ENCODE measurements around the gene CST9. TPM values are rescaled to one million over a fixed set of nuclear protein-coding genes. Genes with fewer than 3 reads are reported as not detected.
"Not testable (repeated sequence)": the region's sequence is repeated elsewhere in the genome, so short reads cannot be mapped to it uniquely, and the experiment has no call there.

Gene CST9
- total and polyA plus RNA-seq, 8 donors = not detected

- intact Hi-C loops (cut with DNase I) = no loop called here
- ATAC-seq (peak; percentile 93), DNase-seq (peak in 2 of 4 donors; percentile 74 to 90)
- Histone ChIP-seq H3K27ac (peak overlapping the region; percentile 82), H3K9me3 (no peaks in the 10 kb centered on the region), H3K4me1 (peaks cover 0 to 10% of the 10 kb centered on the region in 2 donors), H3K27me3 (no peaks in the 10 kb centered on the region), H3K4me3 (peak overlapping the region in 1 of 2 donors; percentile 16), H3K36me3 (no peaks in the 10 kb centered on the region)
- no peak for TF ChIP-seq CTCF (IDR thresholded peaks at IDR 0.05)
Measured at GRCh38 chr20:23622839-23623343, 17.2 kb upstream of the CST9 start.

GRCh38 chr20:23622401-23622800, 16.7 kb upstream of the CST9 start:
- H3K4me3 ChIP-seq; H3K9me3 ChIP-seq; intact Hi-C loops (cut with DNase I); DNase-seq; ATAC-seq; H3K27me3 ChIP-seq; H3K4me1 ChIP-seq; H3K36me3 ChIP-seq: not testable (repeated sequence)
- H3K27ac ChIP-seq = peak overlapping the region; percentile 82

- H3K4me1 ChIP-seq; DNase-seq; ATAC-seq; H3K9me3 ChIP-seq; H3K27ac ChIP-seq; intact Hi-C loops (cut with DNase I); H3K4me3 ChIP-seq; H3K36me3 ChIP-seq; H3K27me3 ChIP-seq: not testable (repeated sequence)
Measured at GRCh38 chr20:23620670-23621386, 15.1 kb upstream of the CST9 start.

GRCh38 chr20:23614163-23614562, 8.4 kb upstream of the CST9 start:
- Histone ChIP-seq H3K27ac (no peak overlapping the region), H3K4me1 (no peaks in the 10 kb centered on the region), H3K4me3 (no peak overlapping the region), H3K36me3 (no peaks in the 10 kb centered on the region), H3K27me3 (no peaks in the 10 kb centered on the region), H3K9me3 (no peaks in the 10 kb centered on the region)
- intact Hi-C loops (cut with DNase I) = no loop called here
- ATAC-seq = no peak
- TF ChIP-seq CTCF (IDR thresholded peaks at IDR 0.05) = no peak
- DNase-seq = no peak

GRCh38 chr20:23613676-23614075, 8.0 kb upstream of the CST9 start:
- no peaks in the 10 kb centered on the region for H3K9me3 ChIP-seq
- no peaks in the 10 kb centered on the region for H3K36me3 ChIP-seq
- intact Hi-C loops (cut with DNase I) = no loop called here
- H3K4me1 ChIP-seq = no peaks in the 10 kb centered on the region
- peak; percentile 27 for ATAC-seq
- no peak overlapping the region for H3K27ac ChIP-seq
- TF ChIP-seq CTCF (IDR thresholded peaks at IDR 0.05) = no peak
- H3K27me3 ChIP-seq = no peaks in the 10 kb centered on the region
- no peak overlapping the region for H3K4me3 ChIP-seq
- no peak for DNase-seq

GRCh38 chr20:23612396-23612795, 6.7 kb upstream of the CST9 start:
- Histone ChIP-seq H3K36me3 (no peaks in the 10 kb centered on the region), H3K9me3 (no peaks in the 10 kb centered on the region), H3K27ac (no peak overlapping the region), H3K4me3 (no peak overlapping the region), H3K27me3 (no peaks in the 10 kb centered on the region), H3K4me1 (no peaks in the 10 kb centered on the region)
- intact Hi-C loops (cut with DNase I) = no loop called here
- no peak for TF ChIP-seq CTCF (IDR thresholded peaks at IDR 0.05)
- no peak for ATAC-seq
- DNase-seq = no peak

Measured in left lung (tissue), 10 donors.